GM13976 (cell line): ENCODE results near the gene DCLK1.

Source experiments
- DNase-seq: peaks from one replicate; pipeline ENCODE4 v3.0.0; 2012; ENCODE audit warnings: low spot score
- in situ Hi-C: fragments of 300-500 bp; cut with MboI; formaldehyde crosslinking; loops from one replicate; pipeline ENCODE4 v1.12.0; 2022; ENCODE audit warnings: low sequenced_read_pairs, mixed read lengths, inconsistent platforms; ENCODE audit not compliant: unreplicated experiment
- TF ChIP-seq, protein P1 (sequence below): IDR thresholded peaks from 2 replicates; pipeline ENCODE4 v1.5.1; 2012; ENCODE audit warnings: borderline replicate concordance, mild to moderate bottlenecking; ENCODE audit not compliant: insufficient read depth; ENCODE audit errors: extremely low read depth, missing control alignments, control extremely low read depth

DCLK1 gene

GRCh38 chr13:35765366-35765765 lies 365.8 kb downstream of the DCLK1 start:
- in situ Hi-C loops, result no loop called here
- DNase-seq, result no peak
- TF ChIP-seq, protein P1, sequence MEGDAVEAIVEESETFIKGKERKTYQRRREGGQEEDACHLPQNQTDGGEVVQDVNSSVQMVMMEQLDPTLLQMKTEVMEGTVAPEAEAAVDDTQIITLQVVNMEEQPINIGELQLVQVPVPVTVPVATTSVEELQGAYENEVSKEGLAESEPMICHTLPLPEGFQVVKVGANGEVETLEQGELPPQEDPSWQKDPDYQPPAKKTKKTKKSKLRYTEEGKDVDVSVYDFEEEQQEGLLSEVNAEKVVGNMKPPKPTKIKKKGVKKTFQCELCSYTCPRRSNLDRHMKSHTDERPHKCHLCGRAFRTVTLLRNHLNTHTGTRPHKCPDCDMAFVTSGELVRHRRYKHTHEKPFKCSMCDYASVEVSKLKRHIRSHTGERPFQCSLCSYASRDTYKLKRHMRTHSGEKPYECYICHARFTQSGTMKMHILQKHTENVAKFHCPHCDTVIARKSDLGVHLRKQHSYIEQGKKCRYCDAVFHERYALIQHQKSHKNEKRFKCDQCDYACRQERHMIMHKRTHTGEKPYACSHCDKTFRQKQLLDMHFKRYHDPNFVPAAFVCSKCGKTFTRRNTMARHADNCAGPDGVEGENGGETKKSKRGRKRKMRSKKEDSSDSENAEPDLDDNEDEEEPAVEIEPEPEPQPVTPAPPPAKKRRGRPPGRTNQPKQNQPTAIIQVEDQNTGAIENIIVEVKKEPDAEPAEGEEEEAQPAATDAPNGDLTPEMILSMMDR, result no peak

GRCh38 chr13:35764326-35765015 lies 366.7 kb downstream of the DCLK1 start:
- TF ChIP-seq, protein P1, result no peak
- in situ Hi-C loops, result no loop called here
- DNase-seq, result no peak

GRCh38 chr13:35763782-35764123 lies 367.4 kb downstream of the DCLK1 start:
- TF ChIP-seq, protein P1, result no peak
- DNase-seq, result no peak
- in situ Hi-C loops, result no loop called here

DNA sequence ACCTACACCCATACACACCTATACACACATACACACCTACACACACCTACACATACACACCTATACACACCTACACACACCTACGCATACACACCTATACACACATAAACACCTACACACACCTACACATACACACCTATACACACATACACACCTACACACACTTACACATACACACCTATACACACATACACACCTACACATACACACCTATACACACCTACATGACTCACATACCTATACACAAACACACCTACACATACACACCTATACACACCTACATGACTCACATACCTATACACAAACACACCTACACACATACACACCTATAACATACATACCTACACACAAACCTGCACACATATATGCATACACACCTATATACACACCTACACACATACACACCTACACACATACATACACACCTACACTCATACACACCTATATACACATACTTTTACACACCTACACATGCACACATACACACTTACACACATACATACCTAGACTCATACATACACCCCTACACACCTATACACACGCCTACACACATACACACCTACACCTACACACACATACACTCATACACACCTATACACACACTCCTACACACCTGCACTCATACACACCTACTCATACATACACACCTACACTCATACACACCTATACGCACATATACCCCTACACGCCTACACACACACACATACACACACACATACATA lies 368.0 kb downstream of the DCLK1 start:
- in situ Hi-C loops, result no loop called here
- DNase-seq, result no peak
- TF ChIP-seq, protein P1, result no peak

- in situ Hi-C loops, result no loop called here
- TF ChIP-seq, protein P1, result no peak
- DNase-seq, result no peak
These were observed 369.5 kb downstream of the DCLK1 start for GRCh38 chr13:35761440-35762252.

DNA sequence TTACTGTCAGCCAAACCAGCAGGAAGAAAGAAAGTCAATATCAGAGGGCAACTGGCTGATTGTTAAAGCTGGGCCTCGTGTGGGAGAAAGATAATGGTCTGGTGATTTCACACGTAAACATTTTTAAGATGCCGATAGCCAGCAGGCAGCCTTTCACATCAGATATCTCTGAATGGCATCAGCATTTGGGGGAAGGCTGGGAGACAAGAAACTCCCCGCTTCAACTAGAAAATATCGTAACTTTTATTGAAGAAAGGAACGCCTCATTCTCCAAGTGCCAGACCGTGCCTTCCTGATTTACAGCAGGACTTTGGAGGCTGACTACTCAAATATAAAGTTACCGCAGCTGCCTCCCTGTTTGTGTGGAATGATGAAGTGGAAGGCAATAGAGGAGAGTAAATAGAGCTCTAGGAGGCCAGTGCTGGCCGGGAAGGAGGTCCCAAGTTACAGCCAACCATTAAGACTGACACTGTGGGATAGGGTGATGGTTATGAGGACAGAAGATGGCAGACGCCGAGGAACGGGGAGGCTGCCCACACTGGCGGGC lies 370.4 kb downstream of the DCLK1 start:
- TF ChIP-seq, protein P1, result no peak
- DNase-seq, result no peak
- in situ Hi-C loops, result no loop called here
